ENCODE results near the gene FUT9. TPM values are rescaled to one million over a fixed set of nuclear protein-coding genes. Genes with fewer than 3 reads are reported as not detected.
"Not testable (repeated sequence)": the region's sequence is repeated elsewhere in the genome, so short reads cannot be mapped to it uniquely, and the experiment has no call there.

Gene FUT9
- total RNA-seq, 1 experiment from 2014 or later: not detected

GRCh38 chr6:96186094-96186493 is 170.3 kb downstream of the FUT9 start:
- no peak for DNase-seq (ENCODE audit: low read depth)

- DNase-seq (ENCODE audit: low read depth): no peak
These were observed 170.9 kb downstream of the FUT9 start for GRCh38 chr6:96186516-96187195.

DNA sequence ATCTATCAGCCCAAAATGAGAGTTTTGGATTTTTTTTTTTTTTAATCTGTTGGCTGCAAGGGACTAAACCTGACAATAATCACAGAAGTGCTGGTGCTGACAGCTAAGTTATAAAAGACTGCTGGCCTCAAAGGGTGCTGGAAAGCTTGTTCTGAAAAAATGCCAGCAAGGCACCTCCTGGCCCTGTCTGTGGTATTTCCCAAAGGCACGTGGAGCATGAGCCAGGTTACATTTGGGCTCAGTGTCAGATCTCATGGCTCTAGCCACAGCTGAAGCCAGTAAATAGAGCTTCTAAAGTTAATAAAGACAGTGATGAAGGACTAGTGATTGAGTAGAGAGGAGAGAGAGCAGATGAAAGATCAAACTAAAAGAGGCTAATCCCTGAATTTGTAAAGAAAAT is 178.9 kb downstream of the FUT9 start:
- DNase-seq (ENCODE audit: low read depth): no peak

DNA sequence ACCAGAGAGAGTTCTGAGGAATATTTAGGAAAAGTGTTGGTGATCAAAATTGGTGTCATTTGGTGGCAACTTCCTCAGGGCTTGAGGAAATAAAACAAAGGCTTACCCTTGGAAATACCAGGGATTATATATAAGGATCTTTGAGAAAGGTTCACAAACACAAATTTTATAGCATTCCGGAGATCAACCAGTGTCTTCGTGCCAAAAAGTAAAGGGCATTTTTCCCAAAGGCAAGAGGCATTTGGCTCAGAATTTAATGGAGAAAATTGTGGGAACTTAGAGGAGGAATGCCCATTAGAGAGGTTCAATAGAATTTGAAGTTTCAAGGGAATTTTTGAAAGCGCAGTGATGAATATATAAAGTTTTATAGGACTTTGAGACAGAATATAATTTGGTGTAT is 179.5 kb downstream of the FUT9 start:
- no peak for DNase-seq (ENCODE audit: low read depth)

DNA sequence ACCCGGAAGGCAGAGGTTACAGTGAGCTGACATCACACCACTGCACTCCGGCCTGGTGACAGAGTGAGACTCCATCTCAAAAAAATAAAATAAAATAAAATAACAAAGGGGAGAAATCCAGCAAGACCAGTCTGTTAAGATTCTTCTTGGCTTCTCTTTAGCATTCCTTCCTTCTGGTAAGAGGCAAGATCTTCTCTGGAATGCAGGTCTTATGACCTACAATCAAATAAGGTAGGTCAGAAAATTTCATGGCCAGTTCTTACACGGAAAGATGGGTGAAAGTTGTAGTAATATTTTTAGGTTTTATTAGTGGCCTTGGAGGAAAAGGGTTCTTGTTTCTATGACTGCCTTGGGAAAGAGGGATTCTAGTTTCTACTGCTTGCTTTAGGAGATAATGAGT is 180.9 kb downstream of the FUT9 start:
- no peak for DNase-seq (ENCODE audit: low read depth)

GRCh38 chr6:96197241-96197640 is 181.5 kb downstream of the FUT9 start:
- DNase-seq (ENCODE audit: low read depth): no peak

GRCh38 chr6:96202571-96202970 is 186.8 kb downstream of the FUT9 start:
- DNase-seq (ENCODE audit: low read depth): no peak

GRCh38 chr6:96211341-96211740 is 195.6 kb downstream of the FUT9 start:
- no peak for DNase-seq (ENCODE audit: low read depth)

DNA sequence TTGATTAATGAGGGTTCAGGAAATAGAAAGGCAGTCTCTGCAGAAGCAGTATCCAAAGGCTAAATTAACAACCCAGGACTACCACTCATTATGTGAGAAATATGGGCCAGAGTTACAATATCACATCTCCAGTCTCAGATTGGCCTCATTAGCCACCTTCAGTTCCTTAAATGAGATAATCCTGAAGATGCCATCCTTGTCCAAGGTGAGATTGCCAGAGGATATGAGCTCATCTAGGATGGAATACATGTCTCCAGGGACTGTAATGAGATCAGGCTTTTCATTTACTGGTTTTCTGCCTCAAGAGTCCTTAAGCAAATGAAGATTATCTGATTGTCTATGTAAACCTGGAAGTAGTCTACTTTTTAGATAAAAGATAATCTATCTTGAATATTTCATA is 196.3 kb downstream of the FUT9 start:
- no peak for DNase-seq (ENCODE audit: low read depth)

DNA sequence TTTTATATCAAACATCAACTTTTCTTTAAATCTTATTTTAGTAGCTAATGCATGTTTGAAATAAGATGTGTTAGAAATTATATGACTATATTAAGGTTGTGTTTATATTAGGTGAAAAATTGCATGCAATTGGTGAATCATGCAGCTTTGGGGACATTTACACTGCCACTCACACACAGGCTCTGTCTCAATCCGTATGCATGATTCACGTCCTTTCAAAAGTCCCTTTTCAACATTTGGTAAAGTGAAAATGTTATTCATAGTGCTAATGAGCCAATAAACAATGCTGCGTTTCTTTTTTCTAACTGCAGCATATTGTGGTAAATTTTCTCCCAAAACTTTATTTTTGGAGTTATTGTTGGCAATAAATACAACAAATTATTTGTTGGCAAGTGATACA is 198.0 kb downstream of the FUT9 start:
- DNase-seq (ENCODE audit: low read depth): peak; percentile 1

- DNase-seq (ENCODE audit: low read depth): no peak
These were observed 207.9 kb downstream of the FUT9 start for GRCh38 chr6:96223695-96224094.

DNA sequence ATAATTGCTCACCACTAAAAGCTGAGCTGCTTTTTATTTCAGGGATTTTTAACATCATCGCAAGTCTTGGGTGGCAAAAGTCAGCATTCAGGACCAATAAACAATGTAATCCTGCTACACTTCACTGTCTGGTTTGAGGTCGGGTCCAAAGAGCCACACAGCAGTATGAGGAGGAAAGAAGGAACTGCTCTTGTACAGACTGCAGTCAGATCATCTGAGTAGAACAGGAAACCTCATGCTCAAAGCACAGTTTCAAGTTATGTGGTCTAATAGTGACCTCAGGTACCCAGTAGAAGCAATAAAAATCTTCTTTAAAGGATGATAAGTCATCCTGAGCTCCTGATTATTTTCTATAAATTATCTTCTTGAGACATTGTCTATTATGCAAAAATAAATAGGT is 211.4 kb downstream of the FUT9 start:
- DNase-seq (ENCODE audit: low read depth): no peak

GRCh38 chr6:96234444-96234843 is 218.7 kb downstream of the FUT9 start:
- no peak for DNase-seq (ENCODE audit: low read depth)

- DNase-seq (ENCODE audit: low read depth): peak; percentile 6
These were observed 220.2 kb downstream of the FUT9 start for GRCh38 chr6:96235927-96236326.

DNA sequence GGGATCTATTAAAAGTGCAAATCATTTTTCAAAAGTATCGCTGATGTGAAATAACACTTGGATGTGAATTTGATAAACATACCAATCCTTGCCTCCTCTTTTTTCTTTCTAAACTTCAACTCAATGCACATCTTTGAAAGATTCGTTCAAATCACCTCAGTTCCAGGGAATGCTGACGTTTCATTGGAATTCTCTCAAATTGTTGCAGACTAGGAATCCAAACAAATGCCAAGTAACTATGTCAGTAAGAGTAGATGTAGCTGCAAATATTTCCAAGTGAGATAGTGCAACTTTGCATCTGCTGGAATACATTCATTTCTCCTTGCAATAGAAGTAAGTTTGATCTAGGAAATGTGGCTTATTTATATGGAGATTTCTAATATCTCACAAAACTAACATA is 220.7 kb downstream of the FUT9 start:
- DNase-seq (ENCODE audit: low read depth): no peak

- no peak for DNase-seq (ENCODE audit: low read depth)
These were observed 222.0 kb downstream of the FUT9 start for GRCh38 chr6:96237638-96238347.

- no peak for DNase-seq (ENCODE audit: low read depth)
These were observed 230.8 kb downstream of the FUT9 start for GRCh38 chr6:96246563-96246962.

DNA sequence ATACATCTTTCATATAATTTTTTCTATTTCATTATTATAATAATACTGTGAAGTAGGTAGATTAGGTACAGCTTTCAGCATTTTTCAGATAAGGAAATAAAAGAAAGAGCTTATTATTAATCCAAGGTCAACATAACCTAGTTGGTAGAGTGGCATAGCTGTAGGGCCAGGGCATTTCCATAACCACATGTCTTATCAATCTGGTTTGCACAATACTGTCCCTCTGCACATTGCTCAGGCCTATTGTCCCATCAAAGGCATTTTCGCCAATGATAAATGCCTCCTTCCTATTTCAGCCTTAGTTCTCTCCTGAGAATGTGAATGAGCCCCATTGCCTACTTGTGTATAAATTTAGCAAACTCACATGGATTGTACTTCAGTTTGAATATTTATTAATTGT is 234.0 kb downstream of the FUT9 start:
- no peak for DNase-seq (ENCODE audit: low read depth)

GRCh38 chr6:96257751-96258150 is 242.0 kb downstream of the FUT9 start:
- no peak for DNase-seq (ENCODE audit: low read depth)

DNA sequence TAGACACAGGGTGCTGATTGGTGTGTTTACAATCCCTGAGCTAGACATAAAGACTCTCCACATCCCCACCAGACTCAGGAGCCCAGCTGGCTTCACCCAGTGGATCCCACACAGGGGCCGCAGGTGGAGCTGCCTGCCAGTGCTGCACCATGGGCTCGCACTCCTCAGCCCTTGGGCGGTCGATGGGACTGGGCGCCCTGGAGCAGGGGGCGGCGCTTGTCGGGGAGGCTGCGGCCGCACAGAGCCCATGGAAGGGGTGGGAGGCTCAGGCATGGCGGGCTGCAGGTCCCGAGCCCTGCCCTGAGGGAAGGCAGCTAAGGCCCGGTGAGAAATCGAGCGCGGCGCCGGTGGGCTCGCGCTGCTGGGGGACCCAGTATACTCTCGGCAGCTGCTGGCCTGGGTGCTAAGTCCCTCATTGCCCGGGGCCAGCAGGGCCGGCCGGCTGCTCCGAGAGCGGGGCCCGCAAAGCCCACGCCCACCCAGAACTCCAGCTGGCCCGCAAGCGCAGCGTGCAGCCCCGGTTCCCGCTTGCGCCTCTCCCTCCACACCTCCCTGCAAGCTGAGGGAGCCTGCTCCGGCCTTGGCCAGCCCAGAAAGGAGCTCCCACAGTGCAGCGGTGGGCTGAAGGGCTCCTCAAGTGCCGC is 245.1 kb downstream of the FUT9 start:
- not testable (repeated sequence) for DNase-seq (ENCODE audit: low read depth)
